M059J (cell line): ENCODE results near the gene CELSR1. TPM values are rescaled to one million over a fixed set of nuclear protein-coding genes. Genes with fewer than 3 reads are reported as not detected.

Source experiments
- DNase-seq: peaks from one replicate; pipeline ENCODE4 v3.0.0-alpha.2; 2012; ENCODE audit warnings: low read depth
- total RNA-seq: library from RNA; depleted of rRNA; stranded (reverse); fragments of >200 nt; shearing (Covaris generic); gene quantifications from 2 replicates; pipeline ENCODE4 v1.2.3, GENCODE V29; 2014

Gene CELSR1
- total RNA-seq, 1 experiment from 2014 or later: 11.8 TPM

GRCh38 chr22:46442217-46442853 lies 95.1 kb downstream of the CELSR1 start:
- DNase-seq: no peak

GRCh38 chr22:46439576-46440465 lies 97.6 kb downstream of the CELSR1 start:
- DNase-seq: no peak

- DNase-seq: no peak
These were observed 98.3 kb downstream of the CELSR1 start for GRCh38 chr22:46439111-46439510.

- no peak for DNase-seq
These were observed 99.6 kb downstream of the CELSR1 start for GRCh38 chr22:46437671-46438440.

GRCh38 chr22:46436595-46437175 lies 100.7 kb downstream of the CELSR1 start:
- peak; percentile 32 for DNase-seq

- DNase-seq: no peak
These were observed 104.1 kb downstream of the CELSR1 start for GRCh38 chr22:46433318-46433717.

- no peak for DNase-seq
These were observed 105.0 kb downstream of the CELSR1 start for GRCh38 chr22:46432164-46433068.

- DNase-seq: no peak
These were observed 106.2 kb downstream of the CELSR1 start for GRCh38 chr22:46430961-46431838.

- DNase-seq: no peak
These were observed 108.0 kb downstream of the CELSR1 start for GRCh38 chr22:46429325-46429853.

GRCh38 chr22:46428602-46429324 lies 108.7 kb downstream of the CELSR1 start:
- no peak for DNase-seq

GRCh38 chr22:46428171-46428570 lies 109.2 kb downstream of the CELSR1 start:
- no peak for DNase-seq

GRCh38 chr22:46425016-46425415 lies 112.4 kb downstream of the CELSR1 start:
- DNase-seq: peak; percentile 67

GRCh38 chr22:46424496-46424895 lies 112.9 kb downstream of the CELSR1 start:
- no peak for DNase-seq

- DNase-seq: no peak
These were observed 114.5 kb downstream of the CELSR1 start for GRCh38 chr22:46422896-46423295.

- no peak for DNase-seq
These were observed 116.2 kb downstream of the CELSR1 start for GRCh38 chr22:46421267-46421666.

- DNase-seq: no peak
These were observed 117.5 kb downstream of the CELSR1 start for GRCh38 chr22:46419754-46420571.

- no peak for DNase-seq
These were observed 118.6 kb downstream of the CELSR1 start for GRCh38 chr22:46418827-46419226.

GRCh38 chr22:46417769-46418168 lies 119.7 kb downstream of the CELSR1 start:
- DNase-seq: no peak
